ENCODE results near the gene PM20D2. TPM values are rescaled to one million over a fixed set of nuclear protein-coding genes. Genes with fewer than 3 reads are reported as not detected.

The PM20D2 gene, protein sequence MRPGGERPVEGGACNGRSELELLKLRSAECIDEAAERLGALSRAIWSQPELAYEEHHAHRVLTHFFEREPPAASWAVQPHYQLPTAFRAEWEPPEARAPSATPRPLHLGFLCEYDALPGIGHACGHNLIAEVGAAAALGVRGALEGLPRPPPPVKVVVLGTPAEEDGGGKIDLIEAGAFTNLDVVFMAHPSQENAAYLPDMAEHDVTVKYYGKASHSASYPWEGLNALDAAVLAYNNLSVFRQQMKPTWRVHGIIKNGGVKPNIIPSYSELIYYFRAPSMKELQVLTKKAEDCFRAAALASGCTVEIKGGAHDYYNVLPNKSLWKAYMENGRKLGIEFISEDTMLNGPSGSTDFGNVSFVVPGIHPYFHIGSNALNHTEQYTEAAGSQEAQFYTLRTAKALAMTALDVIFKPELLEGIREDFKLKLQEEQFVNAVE
- total RNA-seq = 8.1 TPM
- long read RNA-seq, full-length matches to known transcripts = 4 of 12 reads
- long read RNA-seq, partial matches to known transcripts = 3 of 12 reads
- long read RNA-seq, other reads (novel, unspliced or antisense) = 5 of 12 reads

DNA sequence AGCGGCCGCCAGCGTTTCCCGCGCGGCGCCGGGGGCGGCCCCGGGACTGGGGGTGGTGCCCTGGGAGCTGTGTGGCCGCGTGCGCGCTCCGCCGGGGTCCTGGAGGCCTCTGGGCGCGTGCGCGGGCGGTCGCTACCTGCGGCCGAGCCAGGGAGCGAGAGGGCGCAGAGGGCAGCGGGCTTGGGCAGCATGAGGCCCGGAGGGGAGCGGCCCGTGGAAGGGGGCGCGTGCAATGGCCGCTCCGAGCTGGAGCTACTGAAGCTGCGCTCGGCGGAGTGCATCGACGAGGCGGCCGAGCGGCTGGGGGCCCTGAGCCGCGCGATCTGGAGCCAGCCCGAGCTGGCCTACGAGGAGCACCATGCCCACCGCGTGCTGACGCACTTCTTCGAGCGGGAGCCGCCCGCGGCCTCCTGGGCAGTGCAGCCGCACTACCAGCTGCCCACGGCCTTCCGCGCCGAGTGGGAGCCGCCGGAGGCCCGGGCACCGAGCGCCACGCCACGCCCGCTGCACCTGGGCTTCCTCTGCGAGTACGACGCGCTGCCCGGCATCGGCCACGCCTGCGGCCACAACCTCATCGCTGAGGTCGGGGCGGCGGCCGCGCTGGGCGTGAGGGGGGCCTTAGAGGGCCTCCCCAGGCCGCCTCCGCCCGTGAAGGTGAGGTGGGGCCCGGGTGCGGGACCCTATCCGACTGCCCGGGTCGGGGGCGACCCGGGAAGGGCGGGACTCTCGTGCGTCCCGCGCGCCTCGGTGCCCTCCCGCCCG lies at the start of gene PM20D2:
Gene PM20D2, plus strand, starts transcription at position 100 of the 762 bp plus-strand sequence. Its CDS starts 90 bp downstream, at position 190.
- intact Hi-C loops (cut with DNase I) = no loop called here
- H3K27me3 ChIP-seq (ENCODE audit: low read depth) = no peaks in the 10 kb centered on the region
- H3K9me3 ChIP-seq = no peaks in the 10 kb centered on the region
- ATAC-seq (peak; percentile 95 to 97), DNase-seq (peak; percentile 75)
- peaks cover 11% of the 10 kb centered on the region for H3K4me1 ChIP-seq
- H3K36me3 ChIP-seq = peaks cover under 1% of the 10 kb centered on the region
- TF ChIP-seq, protein P1, sequence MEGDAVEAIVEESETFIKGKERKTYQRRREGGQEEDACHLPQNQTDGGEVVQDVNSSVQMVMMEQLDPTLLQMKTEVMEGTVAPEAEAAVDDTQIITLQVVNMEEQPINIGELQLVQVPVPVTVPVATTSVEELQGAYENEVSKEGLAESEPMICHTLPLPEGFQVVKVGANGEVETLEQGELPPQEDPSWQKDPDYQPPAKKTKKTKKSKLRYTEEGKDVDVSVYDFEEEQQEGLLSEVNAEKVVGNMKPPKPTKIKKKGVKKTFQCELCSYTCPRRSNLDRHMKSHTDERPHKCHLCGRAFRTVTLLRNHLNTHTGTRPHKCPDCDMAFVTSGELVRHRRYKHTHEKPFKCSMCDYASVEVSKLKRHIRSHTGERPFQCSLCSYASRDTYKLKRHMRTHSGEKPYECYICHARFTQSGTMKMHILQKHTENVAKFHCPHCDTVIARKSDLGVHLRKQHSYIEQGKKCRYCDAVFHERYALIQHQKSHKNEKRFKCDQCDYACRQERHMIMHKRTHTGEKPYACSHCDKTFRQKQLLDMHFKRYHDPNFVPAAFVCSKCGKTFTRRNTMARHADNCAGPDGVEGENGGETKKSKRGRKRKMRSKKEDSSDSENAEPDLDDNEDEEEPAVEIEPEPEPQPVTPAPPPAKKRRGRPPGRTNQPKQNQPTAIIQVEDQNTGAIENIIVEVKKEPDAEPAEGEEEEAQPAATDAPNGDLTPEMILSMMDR (IDR thresholded peaks at IDR 0.05) = no peak
- peak within 1 kb of the TSS; percentile 82 for H3K27ac ChIP-seq
- H3K4me3 ChIP-seq = peak within 1 kb of the TSS; percentile 90

DNA sequence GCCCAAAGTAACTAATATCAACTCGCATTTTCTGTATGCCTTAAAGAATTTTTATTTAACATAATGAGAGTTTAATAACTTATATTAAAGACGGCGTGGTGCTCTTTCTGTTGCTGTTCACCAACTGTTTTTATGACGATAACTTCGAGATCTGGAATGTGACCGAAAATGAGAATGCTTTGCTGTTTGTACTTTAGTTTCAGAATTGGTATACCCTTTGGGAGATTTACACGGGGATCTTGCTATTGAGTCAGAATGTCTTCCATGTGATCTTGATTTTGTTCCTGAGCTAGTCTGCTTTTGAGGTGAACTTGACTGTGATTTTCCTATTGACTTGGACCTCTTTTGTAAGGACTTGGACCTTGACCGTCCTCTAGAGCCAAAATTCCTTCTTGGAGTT lies 47.4 kb upstream of the PM20D2 start:
- no peaks in the 10 kb centered on the region for H3K27me3 ChIP-seq (ENCODE audit: low read depth)
- no peaks in the 10 kb centered on the region for H3K4me1 ChIP-seq
- intact Hi-C loops (cut with DNase I) = no loop called here
- no peak overlapping the region for H3K27ac ChIP-seq
- TF ChIP-seq, protein P1 (IDR thresholded peaks at IDR 0.05) = no peak
- DNase-seq = no peak
- no peak overlapping the region for H3K4me3 ChIP-seq
- H3K9me3 ChIP-seq = no peaks in the 10 kb centered on the region
- H3K36me3 ChIP-seq = no peaks in the 10 kb centered on the region
- ATAC-seq = no peak

DNA sequence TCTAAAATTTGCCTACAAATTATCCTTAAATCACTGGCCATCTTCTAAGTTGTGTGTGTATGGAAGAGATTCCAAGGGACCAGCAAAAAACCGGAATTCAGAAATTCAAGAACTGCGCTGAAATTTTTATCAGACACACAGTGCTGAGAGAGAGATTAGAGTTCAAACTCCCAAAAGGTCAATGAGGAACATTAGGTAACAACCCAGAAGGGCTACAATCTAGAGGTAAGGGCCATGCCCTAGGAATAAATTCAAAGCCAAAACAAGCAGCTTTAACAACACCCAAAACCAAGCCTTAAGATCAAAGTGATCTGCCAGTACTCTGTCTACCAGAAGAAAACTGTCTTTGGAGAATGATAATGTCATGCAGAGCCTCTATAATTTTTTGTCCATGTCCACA lies 45.7 kb upstream of the PM20D2 start:
- Histone ChIP-seq H3K4me3 (no peak overlapping the region), H3K4me1 (no peaks in the 10 kb centered on the region), H3K9me3 (no peaks in the 10 kb centered on the region), H3K27ac (no peak overlapping the region), H3K27me3 (ENCODE audit: low read depth) (no peaks in the 10 kb centered on the region), H3K36me3 (no peaks in the 10 kb centered on the region)
- intact Hi-C loops (cut with DNase I) = no loop called here
- TF ChIP-seq, protein P1 (IDR thresholded peaks at IDR 0.05) = no peak
- ATAC-seq (no peak), DNase-seq (no peak)

DNA sequence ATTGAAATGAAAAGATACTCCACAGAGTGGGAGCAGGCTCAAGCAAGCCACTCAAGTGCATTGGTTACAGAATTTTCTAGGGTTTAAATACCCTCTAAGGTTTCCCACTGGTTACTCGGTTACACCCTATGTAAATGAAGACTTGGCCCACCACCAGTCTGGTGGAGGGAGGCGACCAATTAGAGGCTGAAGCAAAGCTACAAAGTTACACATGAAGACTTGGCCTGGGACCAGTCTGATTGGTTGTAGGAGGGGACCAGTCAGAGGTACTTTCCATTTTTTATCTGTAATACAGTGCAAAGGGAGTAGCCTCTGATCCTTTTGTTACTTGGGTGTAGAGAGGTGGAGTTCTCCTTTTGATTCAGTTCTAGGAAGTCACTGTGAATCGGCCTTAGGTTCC lies 35.6 kb upstream of the PM20D2 start:
- H3K4me1 ChIP-seq = no peaks in the 10 kb centered on the region
- H3K36me3 ChIP-seq = no peaks in the 10 kb centered on the region
- no peaks in the 10 kb centered on the region for H3K27me3 ChIP-seq (ENCODE audit: low read depth)
- H3K9me3 ChIP-seq = no peaks in the 10 kb centered on the region
- ATAC-seq (no peak), DNase-seq (no peak)
- intact Hi-C loops (cut with DNase I) = no loop called here
- no peak overlapping the region for H3K27ac ChIP-seq
- TF ChIP-seq, protein P1 (IDR thresholded peaks at IDR 0.05) = no peak
- H3K4me3 ChIP-seq = no peak overlapping the region

DNA sequence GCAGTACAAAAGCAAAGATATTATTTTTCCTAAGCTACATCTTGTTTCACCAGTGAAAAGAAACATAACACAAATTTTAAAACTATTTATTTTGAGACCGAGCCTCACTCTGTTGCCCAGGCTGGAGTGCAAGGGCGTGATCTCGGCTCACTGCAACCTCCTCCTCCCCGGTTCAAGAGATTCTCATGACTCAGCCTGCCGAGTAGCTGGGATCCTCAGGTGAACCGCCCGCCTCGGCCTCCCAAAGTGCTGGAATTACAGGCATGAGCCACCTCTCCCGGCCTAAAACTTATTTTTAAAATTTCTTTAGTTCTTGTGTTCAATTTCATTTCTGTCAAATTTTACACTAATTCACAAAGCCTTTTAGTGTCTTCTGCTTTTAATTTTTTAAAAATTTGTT lies 33.9 kb upstream of the PM20D2 start:
- Histone ChIP-seq H3K27me3 (ENCODE audit: low read depth) (no peaks in the 10 kb centered on the region), H3K36me3 (no peaks in the 10 kb centered on the region), H3K9me3 (no peaks in the 10 kb centered on the region), H3K27ac (no peak overlapping the region), H3K4me1 (peaks cover 5% of the 10 kb centered on the region), H3K4me3 (no peak overlapping the region)
- ATAC-seq (peak in 1 of 2 donors; percentile 58), DNase-seq (no peak)
- TF ChIP-seq, protein P1 (IDR thresholded peaks at IDR 0.05) = no peak
- intact Hi-C loops (cut with DNase I) = no loop called here
